ENCODE measurements around the gene STOML1. TPM values are rescaled to one million over a fixed set of nuclear protein-coding genes. Genes with fewer than 3 reads are reported as not detected.

STOML1 gene, protein sequence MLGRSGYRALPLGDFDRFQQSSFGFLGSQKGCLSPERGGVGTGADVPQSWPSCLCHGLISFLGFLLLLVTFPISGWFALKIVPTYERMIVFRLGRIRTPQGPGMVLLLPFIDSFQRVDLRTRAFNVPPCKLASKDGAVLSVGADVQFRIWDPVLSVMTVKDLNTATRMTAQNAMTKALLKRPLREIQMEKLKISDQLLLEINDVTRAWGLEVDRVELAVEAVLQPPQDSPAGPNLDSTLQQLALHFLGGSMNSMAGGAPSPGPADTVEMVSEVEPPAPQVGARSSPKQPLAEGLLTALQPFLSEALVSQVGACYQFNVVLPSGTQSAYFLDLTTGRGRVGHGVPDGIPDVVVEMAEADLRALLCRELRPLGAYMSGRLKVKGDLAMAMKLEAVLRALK
- 18.9 TPM for total RNA-seq

DNA sequence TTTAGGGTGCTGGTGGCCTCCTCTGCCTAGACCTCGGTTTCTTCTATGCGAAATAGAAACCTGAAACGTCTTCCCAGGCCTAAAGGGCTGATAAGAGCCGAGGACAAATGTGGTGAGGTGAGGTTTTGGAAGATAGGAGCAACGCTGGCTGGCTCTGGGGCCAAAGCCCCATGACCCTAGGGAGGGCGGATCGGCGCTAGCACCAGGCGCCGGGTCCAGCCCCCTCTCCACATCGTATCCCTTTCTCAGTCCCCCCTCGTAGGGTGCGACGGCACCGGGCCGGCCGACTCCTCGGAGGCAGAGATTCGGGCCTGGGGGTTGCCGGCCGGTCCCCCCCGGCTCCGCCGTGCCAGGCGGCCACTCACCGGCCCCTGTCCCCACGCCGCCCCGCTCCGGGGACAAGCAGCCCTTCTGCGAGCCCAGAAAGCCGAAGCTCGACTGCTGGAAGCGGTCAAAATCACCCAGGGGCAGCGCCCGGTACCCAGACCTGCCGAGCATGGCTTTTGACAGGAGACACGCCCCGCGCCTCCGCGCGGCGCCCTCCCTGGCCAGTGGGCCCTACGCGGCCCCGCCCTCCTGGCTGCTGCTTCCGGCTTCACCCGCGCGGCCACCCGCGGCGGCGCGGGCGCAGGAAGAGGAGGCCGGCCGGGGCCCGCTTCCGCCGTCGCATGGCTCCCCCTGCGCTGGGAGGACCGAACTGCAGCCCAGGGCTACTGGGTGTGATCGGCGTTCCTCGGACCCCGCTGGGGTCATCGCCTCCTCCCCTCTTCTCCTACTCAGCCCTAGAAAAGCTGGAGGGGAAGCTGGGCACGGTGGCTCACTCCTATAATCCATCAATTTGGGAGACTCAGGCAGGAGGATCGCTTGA is at the start of gene STOML1:
TSS of gene STOML1 (minus strand) at position 570 of the 868 bp plus-strand sequence. CDS start at position 498, 72 bp downstream.

DNA sequence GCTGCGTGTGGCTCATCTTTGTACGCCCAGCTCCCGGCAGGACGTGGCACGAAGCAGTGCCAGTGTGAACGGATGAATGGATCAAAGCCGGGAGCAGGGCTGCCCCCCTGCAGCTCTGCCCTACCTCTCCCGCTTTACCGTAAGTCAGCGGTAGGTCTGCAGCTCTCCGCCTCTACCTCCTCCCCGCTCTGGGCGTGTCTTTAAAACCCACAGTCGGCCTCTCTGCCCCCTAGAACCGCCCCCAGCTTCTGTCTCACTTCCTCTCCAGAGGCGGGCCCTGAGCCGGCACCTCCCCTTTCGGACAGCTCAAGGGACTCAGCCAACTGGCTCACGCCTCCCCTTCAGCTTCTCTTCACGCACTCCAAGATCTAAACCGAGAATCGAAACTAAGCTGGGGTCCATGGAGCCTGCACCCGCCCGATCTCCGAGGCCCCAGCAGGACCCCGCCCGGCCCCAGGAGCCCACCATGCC is 2.4 kb upstream of the STOML1 start, which contains the start of gene PML:
TSS of gene PML (plus strand) at position 304 of the 471 bp plus-strand sequence. CDS start at position 401, 97 bp downstream.

Other genes with a start within 250 kb of the STOML1 start
- gene INSYN1, start 238.9 kb downstream of the STOML1 start, total RNA-seq, result 19.9 TPM
- gene TBC1D21, start 118.7 kb downstream of the STOML1 start, total RNA-seq, result not detected
- gene LOXL1, start 65.8 kb downstream of the STOML1 start, total RNA-seq, result 65.1 TPM
- gene PML, start 2.4 kb upstream of the STOML1 start, total RNA-seq, result 48.0 TPM
- gene GOLGA6A, start 90.3 kb upstream of the STOML1 start, total RNA-seq, result 0.49 TPM
- gene ISLR2, start 138.3 kb upstream of the STOML1 start, total RNA-seq, result 50.0 TPM
- gene ISLR, start 181.4 kb upstream of the STOML1 start, total RNA-seq, result 61.2 TPM
- 17.3 TPM for gene STRA6, start 210.5 kb upstream of the STOML1 start, total RNA-seq
- gene CCDC33, start 244.0 kb upstream of the STOML1 start, total RNA-seq, result 5.2 TPM

Data from camera-type eye (tissue), 1 donor.